Dermis blood vessel endothelial cell (primary cell): Measurements from ENCODE around the gene SLC17A3. TPM values are rescaled to one million over a fixed set of nuclear protein-coding genes. Genes with fewer than 3 reads are reported as not detected.

ENCODE experiments used
- DNase-seq: peaks from one replicate; pipeline ENCODE4 v3.0.0; 2010
- total RNA-seq: library from RNA; depleted of rRNA; stranded (reverse); fragments of >200 nt; gene quantifications from 2 replicates; pipeline ENCODE4 v1.2.3, GENCODE V29; 2014

SLC17A3 gene
- total RNA-seq, 1 donor from 2014 or later: 0.17 TPM

GRCh38 chr6:25889877-25890853, 16.1 kb upstream of the SLC17A3 start:
- peak; percentile 49 for DNase-seq

DNA sequence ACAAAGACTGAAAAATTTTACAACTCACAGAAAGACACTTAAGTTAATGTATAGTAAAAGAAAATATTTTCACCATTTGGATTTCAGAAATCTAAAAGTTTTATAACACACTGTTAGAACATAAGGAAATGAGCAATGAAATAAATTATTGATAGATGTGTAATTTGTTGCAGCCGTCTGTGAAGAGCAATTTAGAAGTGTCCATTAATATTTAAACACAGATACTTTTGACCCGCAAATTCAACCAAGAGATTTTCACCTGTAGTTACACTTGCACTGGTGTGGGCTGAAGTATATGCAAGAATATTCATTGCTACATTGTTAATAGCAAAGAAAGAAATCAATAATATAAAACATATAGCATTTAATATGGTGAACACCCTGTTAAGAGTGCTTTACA, 14.6 kb upstream of the SLC17A3 start:
- DNase-seq: no peak

DNA sequence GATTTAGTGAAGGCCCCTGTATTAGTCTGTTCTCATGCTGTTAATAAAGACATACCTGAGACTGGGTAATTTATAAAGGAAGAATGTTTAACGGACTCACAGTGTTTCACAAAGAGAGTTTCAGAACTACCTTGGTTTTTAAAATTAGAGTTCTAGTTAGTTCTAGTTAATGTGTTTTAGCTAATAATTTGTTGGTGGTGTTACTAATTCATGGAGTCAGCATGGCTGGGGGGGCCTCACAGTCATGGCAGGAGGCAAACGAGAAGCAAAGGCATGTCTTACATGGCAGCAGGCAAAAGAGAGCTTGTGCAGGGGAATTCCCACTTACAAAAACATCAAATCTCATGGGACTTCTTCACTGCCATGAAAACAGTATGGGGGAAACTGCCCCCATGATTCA, 12.0 kb upstream of the SLC17A3 start:
- DNase-seq: no peak

- no peak for DNase-seq
These were observed 9.9 kb upstream of the SLC17A3 start for GRCh38 chr6:25883991-25884390.

GRCh38 chr6:25883536-25883935, 9.5 kb upstream of the SLC17A3 start:
- DNase-seq: no peak

GRCh38 chr6:25882051-25882496, 8.0 kb upstream of the SLC17A3 start:
- DNase-seq: no peak

DNA sequence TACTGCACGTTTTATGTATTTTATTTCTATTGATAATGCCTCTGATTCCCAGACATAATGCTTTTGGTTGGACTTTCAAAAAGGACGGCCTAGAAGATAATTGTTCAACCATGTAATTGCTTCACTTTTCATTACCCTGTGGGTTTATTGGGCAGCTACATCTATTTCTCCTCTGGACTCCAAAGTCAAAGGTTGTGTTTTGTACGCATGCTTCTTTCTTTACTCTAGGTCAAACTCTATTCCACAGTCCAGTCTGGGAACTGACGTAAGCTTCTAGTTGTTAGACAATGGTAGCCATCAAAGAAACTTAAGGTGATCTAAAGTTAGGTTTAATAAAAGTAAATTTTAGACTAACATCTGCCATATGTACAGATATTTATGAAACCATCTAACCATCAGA, 6.6 kb upstream of the SLC17A3 start:
- DNase-seq: no peak

GRCh38 chr6:25878721-25879322, 4.8 kb upstream of the SLC17A3 start:
- no peak for DNase-seq

DNA sequence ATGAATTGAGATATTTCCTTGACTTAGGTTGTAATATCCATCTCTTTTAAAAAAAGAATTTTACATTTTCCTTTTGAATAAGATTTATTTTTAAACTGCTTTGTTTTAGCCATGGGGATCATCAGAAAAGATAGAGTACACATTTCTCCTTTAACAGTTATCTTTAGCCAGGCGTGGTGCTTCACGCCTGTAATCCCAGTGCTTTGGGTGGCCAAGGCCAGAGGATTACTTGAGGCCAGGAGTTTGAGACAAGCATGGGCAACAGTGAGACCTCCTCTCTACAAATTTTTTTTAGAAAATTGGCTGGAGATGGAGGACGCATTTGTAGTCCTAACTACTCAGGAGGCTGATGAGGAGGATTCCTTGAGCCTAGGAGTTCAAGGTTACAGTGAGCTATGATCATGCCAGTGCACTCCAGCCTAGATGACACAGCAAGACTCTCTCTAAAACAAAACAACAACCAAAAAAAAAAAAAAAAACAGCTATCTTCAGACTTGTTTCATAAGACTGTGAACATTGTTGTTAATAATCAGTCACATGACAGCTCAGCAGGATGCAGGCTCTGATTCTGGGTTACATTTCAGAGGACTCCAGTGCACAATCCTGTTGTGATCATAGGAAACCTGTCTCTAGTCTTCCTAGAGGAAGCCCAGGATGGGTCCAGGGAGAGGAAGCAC, 2.0 kb upstream of the SLC17A3 start:
- DNase-seq: no peak

GRCh38 chr6:25875563-25875905, 1.5 kb upstream of the SLC17A3 start:
- no peak for DNase-seq

- DNase-seq: no peak
These were observed 949 bp upstream of the SLC17A3 start for GRCh38 chr6:25874822-25875562.

DNA sequence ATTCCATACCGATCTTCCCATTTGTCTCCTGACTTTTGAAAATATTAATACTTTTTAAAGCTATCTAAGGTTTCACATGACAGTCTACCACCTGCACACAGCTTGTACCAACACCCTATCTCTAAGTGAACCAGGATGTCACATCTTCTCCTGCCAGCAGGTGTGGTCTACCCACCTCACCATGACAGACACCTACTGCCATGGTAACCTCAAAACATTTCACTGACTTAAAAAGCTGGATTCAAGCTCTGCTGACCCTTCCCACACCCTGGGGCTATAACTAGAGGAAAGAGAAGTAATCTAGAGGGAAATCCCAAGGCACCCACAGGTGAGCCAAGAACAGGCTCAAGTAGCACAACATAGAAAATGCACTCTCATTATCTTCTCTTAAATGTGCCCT, 1.2 kb downstream of the SLC17A3 start:
- no peak for DNase-seq

DNA sequence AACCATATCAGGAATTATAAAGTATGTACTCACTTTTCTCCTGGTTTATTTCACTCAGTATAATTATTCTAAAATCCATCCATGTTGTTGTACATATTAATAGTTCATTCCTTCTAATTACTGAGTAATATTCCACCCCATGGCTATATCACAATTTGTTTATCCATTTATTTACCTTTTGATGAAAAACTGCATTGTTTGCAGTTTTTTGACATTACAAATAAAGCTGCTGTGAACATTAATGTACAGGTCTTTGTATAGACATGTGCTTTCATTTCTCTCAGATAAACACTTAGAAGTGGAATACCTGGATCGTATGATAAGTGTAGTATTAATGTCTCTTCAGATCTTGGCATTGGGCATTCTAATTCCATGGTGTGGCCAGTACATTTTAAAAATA, 4.2 kb downstream of the SLC17A3 start:
- DNase-seq: no peak

DNA sequence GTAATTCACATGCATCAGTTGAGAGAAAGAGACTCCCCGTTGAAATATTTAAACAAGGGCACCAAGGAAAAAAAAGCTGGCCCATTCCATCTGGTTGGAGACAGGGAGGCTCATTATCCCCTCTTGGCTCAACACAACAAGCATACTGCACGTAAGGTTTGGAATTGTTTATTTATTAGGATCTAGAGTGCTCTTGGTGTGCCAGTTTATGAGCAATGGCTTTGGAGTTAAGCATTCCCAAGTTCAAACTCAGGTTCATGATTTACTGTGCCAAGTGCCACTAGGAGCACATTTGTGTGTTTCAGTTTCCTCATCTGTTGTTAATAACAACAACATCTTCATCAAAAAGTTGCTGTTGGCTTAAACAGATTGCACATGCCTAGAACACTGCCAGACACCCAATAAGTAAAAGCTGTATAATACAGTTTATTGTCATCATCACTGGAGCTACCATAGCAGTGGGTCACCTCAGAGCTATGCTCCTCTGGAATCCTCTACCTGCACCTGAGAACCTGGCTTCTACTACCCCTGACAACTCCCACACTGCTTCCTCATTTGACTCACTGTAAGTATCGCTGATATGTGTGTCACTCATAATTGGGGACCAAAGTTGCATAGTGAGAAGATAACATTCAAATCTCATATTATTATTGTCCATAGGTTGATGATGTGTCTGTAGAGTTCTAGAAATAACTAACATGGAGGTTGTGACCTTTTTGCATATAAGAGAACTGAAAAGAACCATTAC, 5.4 kb downstream of the SLC17A3 start:
- DNase-seq: no peak

GRCh38 chr6:25866011-25866410, 8.0 kb downstream of the SLC17A3 start:
- DNase-seq: no peak

GRCh38 chr6:25863360-25863759, 10.7 kb downstream of the SLC17A3 start:
- DNase-seq: no peak

GRCh38 chr6:25862199-25862598, 11.8 kb downstream of the SLC17A3 start:
- DNase-seq: no peak

GRCh38 chr6:25852756-25853155, 21.3 kb downstream of the SLC17A3 start:
- DNase-seq: no peak

- no peak for DNase-seq
These were observed 22.1 kb downstream of the SLC17A3 start for GRCh38 chr6:25851961-25852360.

GRCh38 chr6:25844518-25844917, 29.5 kb downstream of the SLC17A3 start:
- no peak for DNase-seq

- no peak for DNase-seq
These were observed 31.5 kb downstream of the SLC17A3 start for GRCh38 chr6:25842526-25842925.
